Right hindlimb (tissue), 1 donor: ENCODE measurements around the gene SVEP1.

Experiments used
- DNase-seq: peaks from one replicate; pipeline ENCODE4 v3.0.0-alpha.2; 2018

Gene SVEP1

DNA sequence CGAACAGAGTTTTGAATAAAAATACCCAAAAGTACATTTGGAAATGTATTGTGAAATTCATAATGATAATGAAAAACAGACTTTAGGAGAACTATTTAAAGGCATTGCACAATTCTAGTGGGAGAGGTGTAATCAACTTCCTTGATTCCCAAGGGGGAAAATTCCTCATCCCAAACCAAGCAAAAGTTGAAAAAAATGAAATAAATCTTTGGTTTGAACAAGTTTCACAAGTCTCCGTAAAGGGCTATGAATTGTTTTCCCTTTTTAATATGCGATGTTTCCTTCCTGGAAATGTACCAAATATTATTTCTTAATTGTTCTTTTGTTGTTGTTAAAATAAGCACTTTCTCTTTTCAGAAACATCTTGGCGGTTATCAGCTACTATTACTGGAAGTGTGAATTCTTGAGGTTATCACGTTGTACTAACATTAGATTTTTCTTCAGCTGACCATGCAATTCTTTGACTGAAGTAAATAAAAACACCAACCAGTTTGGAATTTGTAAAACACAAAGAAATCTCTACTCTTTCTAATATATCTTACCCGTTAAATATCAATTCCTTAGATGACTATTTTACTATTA is 59.3 kb downstream of the SVEP1 start:
- no peak for DNase-seq

DNA sequence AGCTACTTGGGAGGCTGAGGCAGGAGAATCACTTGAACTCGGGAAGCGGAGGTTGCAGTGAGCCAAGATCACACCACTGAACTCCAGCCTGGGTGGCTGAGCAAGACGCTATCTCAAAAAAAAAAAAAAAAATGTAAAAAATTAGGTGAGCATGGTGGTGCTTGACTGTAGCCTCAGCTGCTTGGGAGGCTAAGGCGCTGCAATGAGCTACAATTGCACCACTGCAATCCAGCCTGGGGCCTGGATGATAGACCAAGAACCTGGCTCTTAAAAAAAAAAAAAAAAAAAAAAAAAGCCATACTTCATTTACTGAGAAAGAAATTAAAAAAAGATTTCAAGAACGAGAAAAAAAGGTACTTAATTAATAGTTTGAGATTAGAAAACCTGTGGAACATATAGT is 62.1 kb downstream of the SVEP1 start:
- DNase-seq, result no peak

DNA sequence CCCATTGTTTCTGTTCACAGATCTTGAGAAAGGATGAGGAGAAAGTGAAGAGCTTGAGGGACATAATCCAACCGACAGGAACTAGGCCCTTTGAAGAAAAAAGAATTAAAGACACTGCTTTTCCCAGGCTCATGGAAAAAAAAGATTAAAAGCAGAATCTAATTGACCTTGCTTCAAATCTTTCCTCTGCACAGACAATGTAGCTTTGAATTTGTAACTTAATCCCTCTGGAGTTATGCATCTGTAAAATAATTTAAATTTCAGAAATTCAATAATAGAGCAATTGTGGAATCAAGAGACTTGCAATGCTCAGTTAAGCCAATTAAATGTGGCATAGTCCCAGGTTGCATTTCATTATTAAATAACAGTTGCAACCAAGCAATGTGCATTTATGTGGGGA is 64.6 kb downstream of the SVEP1 start:
- DNase-seq, result no peak

DNA sequence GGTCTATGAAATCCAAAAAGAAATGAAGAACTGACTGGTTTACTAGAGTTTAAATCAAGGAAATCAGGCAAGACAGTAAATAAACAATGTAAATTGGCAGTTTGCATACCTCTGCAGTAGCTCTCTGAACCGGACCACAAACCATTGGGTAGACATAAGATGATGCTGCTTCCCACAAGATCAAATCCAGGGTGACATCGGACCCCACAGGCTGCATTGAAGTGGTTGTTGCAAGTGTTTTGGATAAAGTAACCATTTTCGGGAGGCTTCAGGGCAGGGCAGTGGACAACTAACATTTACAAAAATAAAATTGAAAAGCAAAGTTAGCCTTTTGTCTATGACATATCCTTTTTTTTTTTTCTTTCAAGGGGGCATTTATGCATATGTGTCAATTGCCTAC is 66.7 kb downstream of the SVEP1 start:
- peak; percentile 39 for DNase-seq

DNA sequence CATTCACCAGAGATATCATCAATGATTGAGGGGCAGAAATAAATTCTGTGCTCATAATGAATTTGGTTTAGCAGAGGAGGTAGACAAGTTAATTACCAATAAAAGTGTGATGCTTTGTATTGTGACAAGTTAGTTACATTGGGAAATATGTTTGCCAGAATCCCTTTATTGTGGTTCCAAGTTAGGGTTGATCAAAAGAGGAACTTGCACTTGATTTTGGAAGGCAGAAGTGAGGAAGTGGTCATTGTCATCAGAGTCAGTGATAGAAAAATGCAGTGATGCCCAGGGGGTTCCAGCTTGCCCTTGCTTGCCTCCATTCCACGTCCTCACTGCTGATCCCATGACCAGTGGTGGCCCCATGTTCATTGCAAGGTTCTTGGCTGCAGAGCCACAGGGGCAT is 69.7 kb downstream of the SVEP1 start:
- DNase-seq, result no peak

DNA sequence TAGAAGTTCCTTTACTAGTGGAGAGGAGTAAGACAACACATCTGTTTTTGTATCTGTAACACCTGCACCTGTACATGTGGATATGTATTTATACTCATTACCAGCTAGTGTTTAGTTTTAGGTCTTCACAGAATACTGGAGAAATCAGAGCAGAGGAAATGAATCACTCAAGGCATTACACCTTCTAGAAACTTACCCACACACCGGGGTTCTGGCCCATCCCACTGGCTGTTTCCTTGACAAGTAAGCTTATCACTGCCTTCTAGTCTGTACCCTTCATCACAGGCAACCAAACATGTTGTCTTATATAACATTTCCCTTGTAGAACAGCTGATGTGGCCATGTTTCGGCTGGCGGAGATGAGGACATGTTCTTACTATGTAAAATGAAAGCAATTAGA is 76.7 kb downstream of the SVEP1 start:
- DNase-seq, result no peak

DNA sequence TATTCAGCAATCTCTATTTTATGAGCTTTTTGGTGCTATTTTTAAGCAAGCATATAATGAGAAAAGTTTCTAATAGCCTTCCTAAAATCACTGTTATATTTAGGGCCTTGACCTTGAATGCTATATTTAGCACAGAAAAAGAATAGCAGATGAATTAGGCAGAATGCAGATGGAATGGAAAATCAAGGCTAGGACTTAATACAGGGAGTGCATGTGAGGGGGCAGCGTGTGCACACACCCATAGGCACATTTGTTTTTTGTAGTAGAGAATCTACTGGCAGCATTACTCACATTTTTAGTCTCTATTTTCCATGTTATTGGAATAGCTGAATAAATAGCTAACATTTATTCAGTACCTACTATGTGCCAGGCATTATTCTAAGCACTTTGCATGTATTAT is 79.9 kb downstream of the SVEP1 start:
- DNase-seq, result no peak

DNA sequence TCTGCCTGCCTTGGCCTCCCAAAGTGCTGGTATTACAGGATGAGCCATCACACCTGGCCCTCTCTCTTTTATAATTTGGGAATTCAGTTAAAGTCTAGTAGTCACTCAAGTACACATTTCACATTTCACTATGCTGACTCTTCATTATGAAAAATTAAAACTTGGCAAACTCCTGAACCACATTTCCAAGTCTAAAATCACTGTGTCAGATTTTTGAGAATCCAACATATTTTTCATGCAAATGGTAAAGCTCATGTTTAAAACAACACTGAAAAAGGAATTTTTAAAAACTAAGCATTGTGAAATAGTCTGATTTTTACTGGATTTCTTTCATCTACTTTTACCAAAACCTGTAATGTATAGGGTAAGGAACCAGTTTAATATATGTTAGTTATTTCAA is 92.3 kb downstream of the SVEP1 start:
- no peak for DNase-seq

DNA sequence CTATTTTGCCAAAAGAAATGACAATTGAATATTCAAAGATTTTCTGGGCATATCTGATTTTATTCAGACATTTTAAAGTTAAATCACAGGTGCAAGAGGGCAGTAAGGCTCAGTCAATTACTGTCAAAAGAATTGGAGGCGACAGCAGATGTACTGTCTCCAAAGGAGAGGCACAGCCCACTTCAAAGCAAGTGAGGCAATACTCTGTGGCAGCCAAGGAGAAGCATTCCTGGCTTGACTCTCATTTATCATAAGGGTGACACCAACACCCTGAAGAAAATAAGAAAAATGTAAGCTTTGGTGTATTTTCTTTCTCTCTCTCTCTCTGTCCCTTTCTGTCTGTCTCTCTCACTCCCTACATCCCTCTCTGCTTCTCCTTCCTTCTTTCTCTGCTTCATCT is 93.3 kb downstream of the SVEP1 start:
- DNase-seq, result no peak

DNA sequence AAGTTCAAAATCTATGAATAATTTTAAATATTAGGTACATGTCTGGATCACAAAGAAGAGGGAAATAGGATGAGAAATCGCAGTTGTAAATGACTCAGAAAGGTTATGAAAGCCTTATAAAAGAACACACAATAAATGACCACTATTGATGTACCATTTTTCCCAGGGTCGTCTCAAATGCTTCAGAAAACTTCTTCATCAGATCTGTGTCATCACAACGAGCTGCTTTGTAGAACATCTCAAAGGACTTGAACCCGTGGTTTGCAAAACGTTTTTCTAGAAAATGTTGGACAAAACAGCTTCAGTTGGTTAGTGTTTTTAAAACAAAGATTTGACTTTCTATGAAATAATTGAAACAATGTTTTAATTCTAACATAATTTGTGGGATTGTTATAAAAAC is 100.1 kb downstream of the SVEP1 start:
- no peak for DNase-seq

DNA sequence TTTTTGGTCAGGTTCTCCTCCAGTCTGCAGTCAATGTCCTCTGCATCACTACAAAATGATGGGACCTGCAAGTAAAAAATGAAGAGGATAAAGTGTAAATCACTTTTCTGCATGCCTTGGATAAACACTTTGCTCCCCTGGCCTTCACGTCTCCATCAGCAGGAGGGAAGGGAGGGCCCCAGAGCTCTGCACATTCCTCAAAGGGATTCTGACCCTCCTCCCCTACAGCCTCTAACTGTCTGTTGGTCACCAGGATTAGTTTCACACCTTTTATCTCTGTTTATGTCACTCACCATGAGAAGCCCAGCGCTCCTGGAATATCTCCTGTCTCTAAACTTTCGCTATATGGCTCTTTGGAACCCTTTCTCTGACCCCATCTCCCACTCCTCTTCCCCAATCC is 103.3 kb downstream of the SVEP1 start:
- no peak for DNase-seq

DNA sequence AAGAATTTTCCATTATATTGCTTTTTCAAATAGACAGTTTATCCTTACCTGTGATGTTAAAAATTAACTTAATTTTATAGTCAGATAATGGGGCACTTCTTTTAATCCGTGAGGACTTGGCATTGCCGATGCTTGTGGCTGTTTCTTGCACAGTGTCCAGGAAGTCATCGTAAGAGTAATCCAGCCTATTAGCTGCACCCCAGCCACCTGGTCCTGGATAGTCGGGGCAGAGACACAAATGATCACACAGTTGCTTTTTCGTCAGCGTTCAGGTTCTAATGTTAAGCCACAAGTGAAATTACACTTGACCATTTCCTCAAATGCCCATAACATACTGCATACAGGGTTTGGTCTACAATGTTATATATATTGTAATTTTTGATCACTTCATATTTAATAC is 107.4 kb downstream of the SVEP1 start:
- no peak for DNase-seq

DNA sequence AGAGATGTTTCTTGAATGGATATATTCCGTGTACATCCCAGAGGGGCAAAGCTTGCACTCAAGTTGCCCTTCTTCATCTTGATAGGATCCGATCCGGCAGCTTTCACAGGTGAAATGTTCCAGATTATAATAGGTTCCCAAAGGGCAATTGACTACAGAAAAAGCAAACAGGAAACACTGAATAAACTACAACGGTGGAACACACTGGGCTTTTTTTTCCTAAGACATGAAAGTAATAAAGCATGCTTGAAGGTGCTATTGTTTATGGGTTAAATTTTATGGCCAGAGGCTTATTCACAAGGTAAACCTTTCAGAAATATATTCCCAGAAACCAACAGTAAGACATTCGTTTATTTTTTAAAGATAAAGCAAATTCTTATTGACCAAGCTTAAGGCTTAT is 110.6 kb downstream of the SVEP1 start:
- no peak for DNase-seq

DNA sequence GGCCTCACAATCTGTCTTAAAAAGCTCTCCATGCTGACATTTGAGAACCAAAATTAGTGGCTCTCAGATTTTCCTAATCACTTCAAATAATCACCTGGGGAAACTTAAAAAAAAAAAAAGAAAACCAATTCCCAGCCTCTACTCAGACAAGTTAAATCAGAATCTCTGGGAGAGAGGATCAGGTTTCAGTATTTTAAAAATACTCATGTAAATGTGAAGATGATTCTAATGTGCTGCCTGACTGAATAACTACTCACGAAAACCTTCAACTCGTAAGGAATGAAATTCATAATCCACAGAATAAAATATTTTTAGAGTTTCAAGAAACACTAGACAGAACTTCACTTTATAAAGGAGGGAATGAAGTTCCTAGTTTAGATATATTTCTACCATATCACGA is 114.4 kb downstream of the SVEP1 start:
- DNase-seq, result no peak

DNA sequence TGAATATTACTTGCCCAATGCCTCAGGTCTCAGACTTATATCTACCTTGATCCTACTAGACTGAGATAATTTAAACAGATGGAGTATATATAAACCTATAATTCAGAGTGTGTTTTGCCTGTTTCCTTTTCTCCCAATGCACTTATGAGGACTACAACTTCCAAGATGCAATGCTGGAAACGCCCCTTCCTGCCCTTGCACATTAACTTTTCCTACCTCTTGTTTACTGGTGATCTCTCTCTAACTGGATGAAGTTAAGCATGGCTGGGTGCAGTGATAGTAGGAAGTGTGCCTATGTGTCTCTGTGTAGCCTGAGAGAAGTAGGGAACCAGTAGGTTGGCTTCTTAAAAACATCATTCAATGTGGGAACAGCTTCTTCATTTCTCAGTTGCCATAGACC is 115.2 kb downstream of the SVEP1 start:
- no peak for DNase-seq

DNA sequence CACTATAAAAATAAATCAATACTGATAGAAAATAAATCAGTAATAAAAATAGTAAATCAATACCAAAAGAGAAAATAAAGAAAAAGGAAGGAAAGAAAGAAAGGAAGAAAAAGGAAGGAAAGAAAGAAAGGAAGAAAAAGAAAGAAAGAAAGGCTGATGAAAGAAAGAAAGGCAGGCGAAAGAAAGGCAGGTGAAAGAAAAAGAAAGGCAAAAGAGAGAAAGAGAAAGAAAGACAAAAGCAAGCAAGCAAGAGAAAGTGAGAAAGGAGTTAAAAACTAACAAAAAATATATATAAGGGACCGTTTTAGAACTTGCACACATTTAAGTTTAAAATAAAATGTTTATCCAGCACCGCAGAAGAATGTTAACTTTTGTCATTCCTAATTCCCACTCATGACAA is 116.0 kb downstream of the SVEP1 start:
- no peak for DNase-seq

DNA sequence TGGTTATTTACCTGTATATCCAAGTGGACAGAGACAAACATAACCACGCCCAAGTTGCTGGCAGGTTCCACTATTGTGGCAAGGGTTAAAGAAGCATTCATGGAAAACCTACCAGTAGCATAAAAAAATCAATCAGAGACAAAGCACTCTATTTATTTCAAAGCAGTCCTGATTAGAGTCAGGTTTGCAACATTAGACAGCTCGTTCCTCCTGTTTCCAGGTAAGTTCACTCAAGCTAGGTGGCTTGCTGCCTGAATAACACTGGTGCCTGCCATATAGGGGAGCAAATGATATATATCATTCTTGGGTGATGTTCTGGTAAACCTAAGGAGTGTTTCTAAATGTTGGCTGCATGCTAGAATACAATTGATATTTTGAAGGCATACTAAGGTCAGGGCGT is 122.3 kb downstream of the SVEP1 start:
- no peak for DNase-seq

DNA sequence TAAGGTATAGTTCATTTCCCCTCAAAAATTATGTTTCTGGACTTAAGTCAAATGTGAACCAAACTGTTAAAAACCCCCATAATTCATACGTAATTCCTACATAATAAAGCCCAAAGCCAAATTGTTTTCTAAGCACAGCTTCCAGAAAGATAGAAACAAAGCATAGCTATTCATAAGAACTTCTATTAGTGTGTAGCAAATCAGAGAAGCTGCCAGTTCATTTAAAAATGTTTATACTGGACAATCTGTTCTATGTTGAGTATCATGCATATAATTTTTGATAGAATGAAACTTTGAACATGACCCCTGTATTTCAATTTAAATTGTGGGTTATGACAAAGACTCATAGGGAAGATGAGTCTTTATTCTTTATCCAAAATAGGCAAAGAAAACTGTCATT is 122.9 kb downstream of the SVEP1 start:
- no peak for DNase-seq

DNA sequence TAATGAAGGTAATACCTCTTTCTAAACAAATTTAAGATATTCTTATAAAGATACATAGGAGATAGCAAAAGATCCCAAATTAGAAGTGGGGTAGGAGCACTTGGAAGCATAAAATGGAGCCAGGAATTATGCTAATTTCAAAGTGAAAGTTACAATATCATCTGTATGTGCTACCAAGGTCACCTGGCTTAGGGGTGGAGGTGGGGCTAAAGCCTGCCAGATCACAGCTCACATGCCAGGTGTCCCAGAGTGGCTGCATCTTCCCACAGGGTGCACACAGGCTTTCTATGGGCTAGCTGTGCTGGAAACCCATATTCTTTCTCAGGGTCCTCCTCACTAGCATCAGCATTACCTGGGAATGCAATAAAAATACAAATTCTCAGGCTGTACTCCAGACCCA is 123.7 kb downstream of the SVEP1 start:
- DNase-seq, result no peak

DNA sequence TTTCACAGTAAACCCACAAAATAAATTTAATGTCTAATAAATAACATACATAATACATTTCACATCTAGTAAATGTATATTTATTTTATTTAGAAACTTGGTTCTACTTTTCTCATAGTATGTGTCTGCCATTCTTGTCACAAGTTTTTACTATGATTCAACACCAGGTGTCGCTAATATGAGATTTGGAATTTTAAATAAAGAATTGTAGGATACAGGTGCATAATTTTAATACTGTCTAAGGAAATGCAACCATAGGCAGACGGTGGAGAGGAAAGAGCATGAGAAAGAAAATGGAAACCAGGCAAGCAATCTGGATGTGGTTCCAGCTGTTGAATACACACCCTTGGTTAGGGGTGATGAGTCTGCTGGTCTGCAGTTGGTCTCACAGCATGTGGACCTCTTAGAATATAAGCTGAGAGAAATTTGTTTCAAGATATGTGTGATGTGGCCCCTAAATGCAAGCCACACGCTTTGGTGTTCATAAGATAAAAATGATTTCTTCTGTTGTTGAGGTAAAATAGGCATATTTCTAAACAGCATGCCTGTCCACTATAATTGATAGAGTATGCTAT is 127.2 kb downstream of the SVEP1 start:
- no peak for DNase-seq

DNA sequence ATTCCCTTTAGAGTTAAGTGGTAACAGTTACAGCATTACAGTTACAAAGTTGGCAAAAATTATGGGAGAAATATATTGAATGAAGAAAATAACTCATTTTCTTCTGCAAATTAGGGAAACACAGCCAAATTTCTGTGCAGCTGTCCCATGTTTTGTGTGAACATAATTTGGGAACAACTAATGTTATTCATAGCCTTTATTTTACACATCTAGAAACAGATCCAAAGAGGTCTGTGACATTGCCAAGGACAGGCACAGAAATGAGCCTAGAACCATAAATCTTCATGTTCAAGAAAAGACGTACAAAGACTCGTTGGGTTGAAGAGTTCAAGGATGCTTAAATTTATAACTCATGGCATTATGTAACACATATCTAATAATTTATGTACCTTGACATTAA is 127.8 kb downstream of the SVEP1 start:
- DNase-seq, result no peak

DNA sequence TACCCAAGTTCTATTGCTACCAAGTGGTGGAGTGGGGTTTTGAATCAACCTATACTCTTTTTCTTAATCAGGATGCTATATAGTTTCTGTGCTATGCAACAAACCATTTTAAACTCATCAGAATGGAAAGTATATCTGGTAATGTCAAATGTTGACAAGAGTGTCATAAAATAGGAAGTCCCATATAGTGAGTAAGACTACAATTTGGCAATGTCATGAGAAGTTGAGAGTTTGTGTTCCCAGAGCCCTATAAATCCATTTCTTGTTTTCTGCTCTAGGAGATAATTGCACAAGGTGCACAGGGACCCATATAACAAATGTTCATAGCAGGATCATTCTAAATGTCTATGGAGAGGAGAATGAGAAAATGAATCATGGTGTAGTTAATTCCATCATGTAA is 132.1 kb downstream of the SVEP1 start:
- no peak for DNase-seq

DNA sequence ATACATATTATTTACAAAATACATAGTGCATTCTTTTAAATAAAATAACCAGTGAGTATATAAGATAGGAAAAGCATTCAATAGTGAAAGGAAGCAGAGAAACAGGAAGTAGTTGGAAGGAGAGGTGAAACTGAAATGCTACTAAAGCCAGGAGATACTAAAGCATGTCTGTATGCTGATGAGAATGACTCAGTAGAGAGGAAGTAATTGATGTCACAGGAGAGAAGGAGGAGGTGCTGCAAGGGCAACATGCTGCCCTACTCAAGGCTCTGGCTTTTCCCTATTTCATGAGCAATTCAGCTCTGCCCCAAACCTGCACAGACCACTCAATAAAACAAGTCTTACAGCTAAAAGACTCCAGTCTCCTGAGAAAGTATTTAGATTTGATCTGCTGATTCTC is 133.4 kb downstream of the SVEP1 start:
- DNase-seq, result no peak

DNA sequence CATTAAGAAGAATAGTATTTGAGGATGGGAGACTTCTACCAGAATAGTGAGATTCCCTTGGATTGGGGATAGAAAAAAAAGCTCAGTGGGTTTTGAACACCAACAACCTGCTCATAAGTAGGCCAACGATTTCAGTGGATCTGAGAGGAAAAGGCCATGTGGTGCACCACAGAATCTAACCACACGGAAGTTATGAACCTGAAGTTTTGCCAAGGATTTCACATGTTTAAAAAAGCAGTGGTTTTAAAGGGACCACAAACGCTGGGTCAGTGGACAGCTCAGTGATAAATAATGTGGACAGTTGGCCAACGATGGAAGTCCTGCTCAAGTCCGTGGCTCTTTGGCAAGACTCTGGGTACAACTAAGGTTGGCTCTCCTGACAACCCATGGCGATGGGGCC is 134.6 kb downstream of the SVEP1 start:
- no peak for DNase-seq

DNA sequence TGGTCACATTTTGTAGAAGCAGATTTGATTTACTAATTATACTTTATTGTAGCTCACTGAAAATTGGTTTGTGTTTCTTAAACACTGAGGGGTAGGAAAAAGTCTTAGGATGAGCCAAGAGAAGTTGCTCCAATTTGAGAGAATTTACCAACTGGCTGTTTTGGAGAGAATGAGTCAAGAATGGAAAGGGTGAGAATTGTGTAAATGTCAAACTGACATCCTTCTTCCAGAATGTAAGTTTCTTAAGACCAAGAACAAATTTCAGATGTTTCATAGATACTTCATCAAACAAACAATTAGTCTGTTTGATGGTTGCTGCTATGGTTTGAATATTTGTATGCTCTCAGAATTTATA is 135.7 kb downstream of the SVEP1 start:
- DNase-seq, result no peak
